WTC11 (cell line): ENCODE results near the gene GPR37. TPM values are rescaled to one million over a fixed set of nuclear protein-coding genes. Genes with fewer than 3 reads are reported as not detected.

Experiments used
- ATAC-seq: fragments of 200-7000 bp; cut with Tn5 transposase; 2 replicates; pipeline ENCODE4 v1.10.0; 2021; ENCODE audit warnings: mild to moderate bottlenecking, moderate library complexity
- CTCF ChIA-PET: fragments of 300-600 bp; sonication (Branson Sonifier 250); formaldehyde crosslinking; loops from one replicate; lab custom pipeline; 2021; ENCODE audit warnings: antibody characterized with exemption; lab: Charles Lee
- POLR2A ChIA-PET: fragments of 350-600 bp; sonication (Branson Sonifier 250); formaldehyde crosslinking; loops from one replicate; lab custom pipeline; 2021; ENCODE audit warnings: antibody characterized with exemption; lab: Charles Lee
- DNase-seq: peaks from one replicate; pipeline ENCODE4 v3.0.0; 2021; ENCODE audit warnings: low spot score
- H3K27ac Mint-ChIP-seq: 2 replicates; pipeline ENCODE4 v1.8.0; 2021; ENCODE audit warnings: mixed read lengths
- H3K27me3 Mint-ChIP-seq: 2 replicates; pipeline ENCODE4 v1.8.0; 2021; ENCODE audit warnings: low read depth, mild to moderate bottlenecking, moderate library complexity, mixed read lengths
- H3K36me3 Mint-ChIP-seq: 2 replicates; pipeline ENCODE4 v1.8.0; 2021; ENCODE audit warnings: mixed read lengths
- H3K4me1 Mint-ChIP-seq: 2 replicates; pipeline ENCODE4 v1.8.0; 2022; ENCODE audit warnings: mixed read lengths
- H3K4me3 Mint-ChIP-seq: 2 replicates; pipeline ENCODE4 v1.8.0; 2021; ENCODE audit warnings: mild to moderate bottlenecking, moderate library complexity, mixed read lengths
- H3K9me3 Mint-ChIP-seq: 2 replicates; pipeline ENCODE4 v1.8.0; 2021; ENCODE audit warnings: mixed read lengths
- AFF4 ChIP-seq: sonication (generic); formaldehyde crosslinking; IDR thresholded peaks from 2 replicates; pipeline ENCODE4 v1.8.1; 2023; ENCODE audit warnings: mild to moderate bottlenecking, missing genetic modification reagents, borderline replicate concordance
- CBFB ChIP-seq: sonication (generic); formaldehyde crosslinking; IDR thresholded peaks from 2 replicates; pipeline ENCODE4 v1.8.1; 2022; ENCODE audit warnings: mild to moderate bottlenecking, low read depth, missing genetic modification reagents
- CDX4 ChIP-seq: fragments of 250-450 bp; sonication (Bioruptor Pico); IDR thresholded peaks from 2 replicates; pipeline ENCODE4 v1.9.0; 2021; ENCODE audit warnings: moderate library complexity, mild to moderate bottlenecking, inconsistent platforms, borderline replicate concordance
- ETV6 ChIP-seq: sonication (generic); formaldehyde crosslinking; IDR thresholded peaks from 2 replicates; pipeline ENCODE4 v1.8.1; 2022; ENCODE audit warnings: mild to moderate bottlenecking, missing genetic modification reagents
- FOXJ3 ChIP-seq: sonication (generic); formaldehyde crosslinking; IDR thresholded peaks from 2 replicates; pipeline ENCODE4 v1.9.0; 2021; ENCODE audit warnings: missing genetic modification reagents, mild to moderate bottlenecking, borderline replicate concordance
- FOXP4 ChIP-seq: sonication (generic); formaldehyde crosslinking; IDR thresholded peaks from 2 replicates; pipeline ENCODE4 v1.8.0; 2022; ENCODE audit warnings: mild to moderate bottlenecking, missing genetic modification reagents
- GRHL2 ChIP-seq: fragments of 250-450 bp; sonication (Bioruptor Pico); IDR thresholded peaks from 2 replicates; pipeline ENCODE4 v1.8.0; 2022; ENCODE audit warnings: mild to moderate bottlenecking, moderate library complexity; ENCODE audit not compliant: insufficient replicate concordance, severe bottlenecking
- IRF1 ChIP-seq: sonication (generic); formaldehyde crosslinking; IDR thresholded peaks from 2 replicates; pipeline ENCODE4 v1.8.0; 2023; ENCODE audit warnings: missing genetic modification reagents
- MAX ChIP-seq: sonication (generic); formaldehyde crosslinking; IDR thresholded peaks from 2 replicates; pipeline ENCODE4 v1.8.0; 2022; ENCODE audit warnings: mild to moderate bottlenecking, missing genetic modification reagents
- NFATC4 ChIP-seq: fragments of 250-450 bp; sonication (Bioruptor Pico); IDR thresholded peaks from 2 replicates; pipeline ENCODE4 v1.9.0; 2021; ENCODE audit warnings: mild to moderate bottlenecking
- NFYB ChIP-seq: sonication (generic); formaldehyde crosslinking; conservative IDR thresholded peaks from 2 replicates; pipeline ENCODE4 v1.8.0; 2022; ENCODE audit warnings: low read depth, missing genetic modification reagents
- RORB ChIP-seq: fragments of 250-450 bp; sonication (Bioruptor Pico); IDR thresholded peaks from 2 replicates; pipeline ENCODE4 v1.9.0; 2021; ENCODE audit warnings: mild to moderate bottlenecking
- SMAD3 ChIP-seq: sonication (generic); formaldehyde crosslinking; IDR thresholded peaks from 2 replicates; pipeline ENCODE4 v1.8.0; 2022; ENCODE audit warnings: missing genetic modification reagents, mild to moderate bottlenecking, borderline replicate concordance
- SP1 ChIP-seq: sonication (generic); formaldehyde crosslinking; conservative IDR thresholded peaks from 2 replicates; pipeline ENCODE4 v1.8.1; 2022; ENCODE audit warnings: missing genetic modification reagents
- TEAD1 ChIP-seq: sonication (generic); formaldehyde crosslinking; IDR thresholded peaks from 2 replicates; pipeline ENCODE4 v1.8.0; 2022; ENCODE audit warnings: mild to moderate bottlenecking, missing genetic modification reagents
- USF2 ChIP-seq: sonication (generic); formaldehyde crosslinking; IDR thresholded peaks from 2 replicates; pipeline ENCODE4 v1.8.1; 2023; ENCODE audit warnings: mild to moderate bottlenecking, missing genetic modification reagents, moderate library complexity
- ZNF138 ChIP-seq: sonication (generic); formaldehyde crosslinking; conservative IDR thresholded peaks from 2 replicates; pipeline ENCODE4 v1.8.1; 2022; ENCODE audit warnings: mild to moderate bottlenecking, moderate library complexity, missing genetic modification reagents
- ZNF396 ChIP-seq: fragments of 250-450 bp; sonication (Bioruptor Pico); IDR thresholded peaks from 2 replicates; pipeline ENCODE4 v1.8.0; 2021; ENCODE audit warnings: mild to moderate bottlenecking, moderate library complexity, borderline replicate concordance
- ZNF425 ChIP-seq: fragments of 250-450 bp; sonication (Bioruptor Pico); conservative IDR thresholded peaks from 2 replicates; pipeline ENCODE4 v1.9.0; 2021; ENCODE audit warnings: mild to moderate bottlenecking
- total RNA-seq: library from RNA; stranded (reverse); gene quantifications from 3 replicates; pipeline ENCODE4 v1.2.3, GENCODE V29; 2021

Gene GPR37
- total RNA-seq, 1 experiment from 2014 or later = 20.4 TPM

- H3K4me1 Mint-ChIP-seq = peaks cover 31% of the 10 kb centered on the region
- H3K4me3 Mint-ChIP-seq = no peak overlapping the region
- DNase-seq (no peak), ATAC-seq (peak; percentile 43)
- ChIA-PET POLR2A (no interaction called here), CTCF (interaction anchor here (0.7 kb wide), 1 partner anchor 9 kb away, joined by 3 read pairs; no protein-coding TSS in a partner anchor)
- no peaks in the 10 kb centered on the region for H3K27me3 Mint-ChIP-seq
- H3K9me3 Mint-ChIP-seq = peaks cover 9% of the 10 kb centered on the region
- TF ChIP-seq RORB (CRISPR knock-in tag) (no peak), NFYB (CRISPR knock-in tag) (no peak), TEAD1 (CRISPR knock-in tag) (no peak), CDX4 (CRISPR knock-in tag) (no peak), NFATC4 (no peak), ZNF138 (CRISPR knock-in tag) (no peak), ETV6 (CRISPR knock-in tag) (no peak), FOXP4 (CRISPR knock-in tag) (no peak), GRHL2 (CRISPR knock-in tag) (no peak), FOXJ3 (CRISPR knock-in tag) (no peak), CBFB (CRISPR knock-in tag) (no peak), ZNF396 (CRISPR knock-in tag) (no peak), SP1 (CRISPR knock-in tag) (no peak), SMAD3 (CRISPR knock-in tag) (no peak), USF2 (CRISPR knock-in tag) (no peak), MAX (CRISPR knock-in tag) (no peak), ZNF425 (no peak), AFF4 (CRISPR knock-in tag) (no peak), IRF1 (CRISPR knock-in tag) (no peak)
- peak overlapping the region; percentile 30; the same call in 1 of the 2 replicates for H3K27ac Mint-ChIP-seq
- H3K36me3 Mint-ChIP-seq = peaks cover 3% of the 10 kb centered on the region; the same call in 1 of the 2 replicates
These were observed 16.5 kb upstream of the GPR37 start for GRCh38 chr7:124781907-124782734.
